GDM1 (cell line): ENCODE measurements around the gene SLC38A7.

Experiments used
- DNase-seq: peaks from one replicate; lab custom pipeline; 2025; lab: John Stamatoyannopoulos, UW

SLC38A7 gene

GRCh38 chr16:58636466-58636865, 48.1 kb downstream of the SLC38A7 start:
- no peak for DNase-seq

- no peak for DNase-seq
Observed at GRCh38 chr16:58635502-58635901, 49.1 kb downstream of the SLC38A7 start.

- no peak for DNase-seq
Observed at GRCh38 chr16:58634265-58634802, 50.2 kb downstream of the SLC38A7 start.

GRCh38 chr16:58629733-58630640, 54.6 kb downstream of the SLC38A7 start, which contains the start of gene CNOT1:
Gene CNOT1, minus strand, starts transcription at chr16:58629826. Its CDS starts 30,489 bp downstream, at chr16:58599337.
- peak; percentile 90 for DNase-seq

GRCh38 chr16:58628845-58629732, 55.5 kb downstream of the SLC38A7 start:
- no peak for DNase-seq

GRCh38 chr16:58624209-58624608, 60.4 kb downstream of the SLC38A7 start:
- no peak for DNase-seq

GRCh38 chr16:58620396-58620795, 64.2 kb downstream of the SLC38A7 start:
- DNase-seq, result no peak

GRCh38 chr16:58615280-58615679, 69.3 kb downstream of the SLC38A7 start:
- DNase-seq, result no peak
